Common myeloid progenitor, CD34-positive (primary cell): ENCODE results near the gene PIGU.
"Not testable (repeated sequence)": the region's sequence is repeated elsewhere in the genome, so short reads cannot be mapped to it uniquely, and the experiment has no call there.

Source experiments
- CTCF ChIA-PET: fragments of 350-600 bp; sonication (Branson Sonifier 250); formaldehyde crosslinking; loops from one replicate; lab custom pipeline; 2021; ENCODE audit warnings: antibody characterized with exemption; lab: Charles Lee
- POLR2A ChIA-PET: fragments of 350-600 bp; sonication (Branson Sonifier 250); formaldehyde crosslinking; loops from one replicate; lab custom pipeline; 2021; ENCODE audit warnings: antibody characterized with exemption; lab: Charles Lee
- DNase-seq, 3 donors: peaks; one replicate each; pipeline versions ENCODE4 v3.0.0 to v3.0.0-alpha.2; 2013
- H3K27ac ChIP-seq, 2 experiments: 1 replicate in 1 of 2; 2 replicates in 1 of 2; pipeline ENCODE4 v1.7.0; 2013; ENCODE audit warnings: inconsistent platforms in 2 of 2, low read length in 2 of 2, mild to moderate bottlenecking in 2 of 2, low read depth in 1 of 2, moderate library complexity in 1 of 2; ENCODE audit not compliant: severe bottlenecking in 2 of 2, insufficient read depth in 1 of 2, poor library complexity in 1 of 2
- H3K27me3 ChIP-seq, 5 experiments: replicated peaks in 2 of 5; 1 replicate in 3 of 5; 2 replicates in 2 of 5; pipeline versions ENCODE4 v1.6.1 to v1.7.0; 2013; ENCODE audit warnings: low read length in 4 of 5, mild to moderate bottlenecking in 2 of 5, moderate library complexity in 2 of 5, inconsistent platforms in 1 of 5; ENCODE audit not compliant: insufficient read depth in 5 of 5, control insufficient read depth in 4 of 5
- H3K36me3 ChIP-seq, 4 experiments: 1 replicate in 2 of 4; 2 replicates in 2 of 4; pipeline versions ENCODE4 v1.6.1 to v1.7.0; 2013; ENCODE audit warnings: low read length in 3 of 4, control low read depth in 1 of 4, mild to moderate bottlenecking in 1 of 4; ENCODE audit not compliant: control insufficient read depth in 4 of 4, insufficient read depth in 4 of 4
- H3K4me1 ChIP-seq, 4 experiments: 1 replicate in 3 of 4; 2 replicates in 1 of 4; pipeline versions ENCODE4 v1.6.1 to v1.7.1; 2013; ENCODE audit warnings: low read length in 3 of 4, mild to moderate bottlenecking in 3 of 4, control low read depth in 1 of 4, inconsistent platforms in 1 of 4, moderate library complexity in 1 of 4; ENCODE audit not compliant: control insufficient read depth in 4 of 4, insufficient read depth in 4 of 4; ENCODE audit errors: control extremely low read depth in 1 of 4
- H3K4me3 ChIP-seq, 7 experiments: 1 replicate in 4 of 7; 2 replicates in 3 of 7; pipeline versions ENCODE4 v1.5.1 to v1.7.0; 2013; ENCODE audit warnings: mild to moderate bottlenecking in 7 of 7, low read length in 6 of 7, moderate library complexity in 6 of 7, inconsistent platforms in 2 of 7, low read depth in 2 of 7, control low read depth in 1 of 7; ENCODE audit not compliant: insufficient read depth in 4 of 7, control insufficient read depth in 1 of 7; ENCODE audit errors: extremely low read depth in 1 of 7
- H3K9me3 ChIP-seq, 5 experiments: 1 replicate in 4 of 5; 2 replicates in 1 of 5; pipeline versions ENCODE4 v1.6.1 to v1.7.1; 2013; ENCODE audit warnings: low read length in 4 of 5, mild to moderate bottlenecking in 2 of 5, inconsistent platforms in 1 of 5, low read depth in 1 of 5, moderate library complexity in 1 of 5; ENCODE audit not compliant: control insufficient read depth in 4 of 5, insufficient read depth in 2 of 5; ENCODE audit errors: control extremely low read depth in 1 of 5
- WGBS: methylation state at CpG from one replicate; pipeline ENCODE4 v1.1.5; 2013; ENCODE audit not compliant: insufficient coverage; 5-methylcytosine and 5-hydroxymethylcytosine counted together

The PIGU gene

DNA sequence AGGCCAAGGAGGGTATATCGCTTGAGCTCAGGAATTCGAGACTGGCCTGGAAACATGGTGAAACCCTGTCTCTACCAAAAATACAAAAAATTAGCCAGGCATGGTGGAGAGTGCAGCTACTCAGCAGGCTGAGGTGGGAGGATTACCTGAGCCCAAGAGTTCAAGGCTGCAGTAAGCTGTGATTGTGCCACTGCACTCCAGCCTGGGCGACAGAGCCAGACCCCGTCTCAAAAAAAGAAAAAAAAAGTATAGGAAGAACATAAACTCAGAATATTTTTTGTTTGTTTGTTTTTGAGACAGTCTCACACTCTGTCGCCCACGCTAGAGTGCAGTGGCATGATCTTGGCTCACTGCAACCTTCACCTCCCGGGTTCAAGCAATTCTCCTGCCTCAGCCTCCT lies 12.1 kb downstream of the PIGU start:
- H3K9me3 ChIP-seq, H3K27me3 ChIP-seq, H3K27ac ChIP-seq, H3K36me3 ChIP-seq, POLR2A ChIA-PET, DNase-seq, H3K4me1 ChIP-seq, H3K4me3 ChIP-seq: not testable (repeated sequence)
- CTCF ChIA-PET = interaction anchor here (1.9 kb wide), 1 partner anchor 14 kb away, joined by 5 read pairs; no protein-coding TSS in a partner anchor
- WGBS = 95% methylated on average over 4 of the region's 7 CpGs

- 93% methylated on average over 4 of the region's 5 CpGs for WGBS
- POLR2A ChIA-PET = interaction anchor here (0.5 to 0.6 kb wide), 2 partner anchors 14 to 70 kb away, joined by 3 to 5 read pairs; no protein-coding TSS in a partner anchor
- CTCF ChIA-PET = interaction anchor here (1.3 to 1.9 kb wide), 3 partner anchors 10 to 42 kb away, joined by 4 to 7 read pairs (median 5); no protein-coding TSS in a partner anchor
Measured at GRCh38 chr20:34663213-34663943, 13.5 kb downstream of the PIGU start.

GRCh38 chr20:34661811-34662210 lies 15.1 kb downstream of the PIGU start:
- H3K9me3 ChIP-seq, CTCF ChIA-PET, H3K4me1 ChIP-seq, H3K27me3 ChIP-seq, DNase-seq, H3K4me3 ChIP-seq, POLR2A ChIA-PET, H3K36me3 ChIP-seq, H3K27ac ChIP-seq: not testable (repeated sequence)
- WGBS = 100% methylated on average over 3 of the region's 5 CpGs

More at GRCh38 chr20:34663213-34663943, 13.5 kb downstream of the PIGU start:
- Histone ChIP-seq H3K27ac (no peak overlapping the region), H3K4me3 (no peak overlapping the region), H3K9me3 (no peaks in the 10 kb centered on the region), H3K36me3 (no peaks in the 10 kb centered on the region), H3K27me3 (no peaks in the 10 kb centered on the region), H3K4me1 (no peaks in the 10 kb centered on the region)
- DNase-seq = no peak

- H3K27ac ChIP-seq, H3K4me3 ChIP-seq, H3K9me3 ChIP-seq, H3K4me1 ChIP-seq, CTCF ChIA-PET, DNase-seq, H3K36me3 ChIP-seq, POLR2A ChIA-PET, H3K27me3 ChIP-seq: not testable (repeated sequence)
- WGBS = 97% methylated on average over 6 of the region's 31 CpGs
Measured at GRCh38 chr20:34658654-34659053, 18.2 kb downstream of the PIGU start.

DNA sequence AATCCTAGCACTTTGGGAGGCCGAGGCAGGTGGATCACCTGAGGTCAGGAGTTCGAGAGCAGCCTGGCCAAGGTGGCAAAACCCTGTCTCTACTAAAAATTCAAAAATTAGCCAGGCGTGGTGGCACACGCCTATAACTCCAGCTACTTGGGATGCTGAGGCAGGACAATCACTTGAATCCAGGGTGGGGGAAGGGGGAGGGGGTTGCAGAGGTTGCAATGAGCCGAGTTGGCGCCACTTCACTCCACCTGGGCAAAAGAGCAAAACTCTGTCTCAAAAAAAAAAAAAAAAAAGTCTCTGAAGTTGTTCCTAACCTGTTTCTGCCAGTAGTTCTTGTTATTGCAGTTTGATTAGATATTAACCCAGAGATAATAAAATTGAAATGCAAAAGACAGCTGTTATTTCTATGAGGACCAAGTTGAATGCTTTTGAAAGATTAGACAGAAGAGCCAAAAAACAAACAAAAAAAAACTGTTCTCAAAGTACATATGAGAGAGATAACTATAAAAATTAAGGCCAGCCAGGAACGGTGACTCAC lies 22.6 kb downstream of the PIGU start:
- Histone ChIP-seq H3K4me1 (no peaks in the 10 kb centered on the region), H3K9me3 (no peaks in the 10 kb centered on the region), H3K36me3 (peaks cover 0 to 15% (median 7%) of the 10 kb centered on the region in 4 experiments), H3K4me3 (no peak overlapping the region), H3K27ac (no peak overlapping the region), H3K27me3 (no peaks in the 10 kb centered on the region)
- DNase-seq = no peak
- CTCF ChIA-PET = interaction anchor here (0.6 kb wide), 1 partner anchor 168 kb away, joined by 3 read pairs; no protein-coding TSS in a partner anchor
- POLR2A ChIA-PET = interaction anchor here (1.1 kb wide), 1 partner anchor 15 kb away, joined by 4 read pairs; no protein-coding TSS in a partner anchor
- 100% methylated on average over 1 of the region's 7 CpGs for WGBS

DNA sequence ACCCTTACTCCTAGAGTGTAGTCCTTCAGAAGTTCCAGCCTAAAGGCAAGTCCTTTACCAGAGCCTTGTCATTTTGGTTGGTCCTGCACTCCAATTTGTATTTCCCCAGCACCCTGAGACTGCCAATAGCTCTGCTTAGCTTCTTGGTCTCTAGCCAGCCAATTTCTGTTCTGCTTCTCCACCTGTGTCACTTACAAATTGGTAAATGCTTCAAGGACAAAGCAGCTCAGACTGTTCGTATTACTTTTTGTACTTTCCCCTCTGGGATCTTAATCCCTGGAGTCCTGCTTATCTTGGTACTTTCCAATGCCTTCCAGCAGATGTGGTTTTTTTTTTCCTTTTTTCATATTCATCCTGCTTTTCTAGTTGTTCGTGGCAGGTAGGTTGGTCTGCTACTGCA lies 25.7 kb downstream of the PIGU start:
- 100% methylated on average over 2 of the region's 2 CpGs for WGBS
- ChIA-PET CTCF (interaction anchor here (0.6 to 1.9 kb wide), 3 partner anchors 8 to 174 kb away, joined by 3 to 5 read pairs (median 3); no protein-coding TSS in a partner anchor), POLR2A (interaction anchor here (0.5 kb wide), 1 partner anchor 114 kb away, joined by 3 read pairs; no protein-coding TSS in a partner anchor)
- H3K9me3 ChIP-seq = no peaks in the 10 kb centered on the region
- DNase-seq = no peak
- H3K27me3 ChIP-seq = no peaks in the 10 kb centered on the region
- no peaks in the 10 kb centered on the region for H3K4me1 ChIP-seq
- H3K27ac ChIP-seq = no peak overlapping the region
- H3K4me3 ChIP-seq = no peak overlapping the region
- peaks cover 0 to 15% (median 5%) of the 10 kb centered on the region in 4 experiments for H3K36me3 ChIP-seq

DNA sequence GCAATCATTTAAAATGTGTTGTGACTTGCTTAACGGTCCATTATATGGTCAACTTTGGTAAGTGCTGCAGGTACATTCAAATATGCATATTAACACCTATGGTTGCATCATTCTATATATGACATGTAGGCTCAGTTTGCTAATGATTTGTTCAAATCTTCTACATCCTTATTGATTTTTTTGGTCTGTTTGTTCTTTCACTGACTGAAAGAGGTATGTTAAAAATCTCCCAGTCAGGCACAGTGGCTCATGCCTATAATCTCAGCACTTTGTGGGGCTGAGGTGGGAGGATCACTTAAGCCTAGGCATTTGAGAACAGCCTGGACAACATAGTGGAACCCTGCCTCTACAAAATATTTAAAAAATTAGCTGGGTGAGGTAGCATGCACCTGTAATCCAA lies 29.2 kb downstream of the PIGU start:
- POLR2A ChIA-PET = no interaction called here
- peaks cover 0 to 11% (median 3%) of the 10 kb centered on the region in 4 experiments for H3K36me3 ChIP-seq
- H3K9me3 ChIP-seq = no peaks in the 10 kb centered on the region
- no peak overlapping the region for H3K27ac ChIP-seq
- H3K4me3 ChIP-seq = no peak overlapping the region
- peaks cover 0 to 5% (median 1%) of the 10 kb centered on the region in 4 experiments for H3K4me1 ChIP-seq
- no peak for DNase-seq
- no CpG with 5 or more reads among the region's 1 CpG for WGBS
- CTCF ChIA-PET = no interaction called here
- H3K27me3 ChIP-seq = no peaks in the 10 kb centered on the region
